CD8-positive, alpha-beta memory T cell (primary cell): Measurements from ENCODE around the gene OCSTAMP. TPM values are rescaled to one million over a fixed set of nuclear protein-coding genes. Genes with fewer than 3 reads are reported as not detected.
A peak's percentile ranks its signal among the peaks of the same experiment; 100 is the strongest.

Source experiments
- CTCF ChIA-PET: fragments of 350-600 bp; sonication (Branson Sonifier 250); formaldehyde crosslinking; loops from one replicate; lab custom pipeline; 2021; ENCODE audit warnings: antibody characterized with exemption; lab: Charles Lee
- POLR2A ChIA-PET: fragments of 350-600 bp; sonication (Branson Sonifier 250); formaldehyde crosslinking; loops from one replicate; lab custom pipeline; 2021; ENCODE audit warnings: antibody characterized with exemption; lab: Charles Lee
- DNase-seq, 5 donors: peaks; one replicate each; pipeline versions ENCODE4 v3.0.0 to v3.0.0-alpha.2; 2020 to 2022; ENCODE audit warnings: mixed read lengths in 1 of 5
- H3K27ac ChIP-seq: one replicate; pipeline ENCODE4 v1.7.0; 2013; ENCODE audit warnings: low read depth, mild to moderate bottlenecking, low read length, moderate library complexity
- H3K27me3 ChIP-seq: 2 replicates; pipeline ENCODE4 v1.7.0; 2013; ENCODE audit warnings: low read length, mild to moderate bottlenecking; ENCODE audit not compliant: insufficient read depth, poor library complexity, severe bottlenecking
- H3K36me3 ChIP-seq: 2 replicates; pipeline ENCODE4 v1.7.0; 2013; ENCODE audit warnings: mild to moderate bottlenecking, low read length, moderate library complexity; ENCODE audit not compliant: insufficient read depth
- H3K4me1 ChIP-seq: 2 replicates; pipeline ENCODE4 v1.7.0; 2013; ENCODE audit warnings: mild to moderate bottlenecking, low read length, moderate library complexity; ENCODE audit not compliant: insufficient read depth
- H3K4me3 ChIP-seq: 2 replicates; pipeline ENCODE4 v1.7.0; 2013; ENCODE audit warnings: mild to moderate bottlenecking, low read length
- H3K9me3 ChIP-seq: 2 replicates; pipeline ENCODE4 v1.7.0; 2013; ENCODE audit warnings: mild to moderate bottlenecking, low read length
- H3K27ac Mint-ChIP-seq, 8 donors: one replicate each; pipeline ENCODE4 v1.8.0; 2020 to 2021; ENCODE audit warnings: mixed read lengths in 8 of 8, mild to moderate bottlenecking in 6 of 8, inconsistent platforms in 3 of 8, moderate library complexity in 3 of 8
- H3K27me3 Mint-ChIP-seq, 2 donors: one replicate each; pipeline ENCODE4 v1.8.0; 2020 to 2021; ENCODE audit warnings: mixed read lengths in 2 of 2, mild to moderate bottlenecking in 1 of 2, moderate library complexity in 1 of 2
- H3K36me3 Mint-ChIP-seq, 3 donors: one replicate each; pipeline ENCODE4 v1.8.0; 2020 to 2021; ENCODE audit warnings: mixed read lengths in 3 of 3, inconsistent platforms in 1 of 3, mild to moderate bottlenecking in 1 of 3
- H3K4me1 Mint-ChIP-seq, 3 donors: one replicate each; pipeline ENCODE4 v1.8.0; 2020 to 2021; ENCODE audit warnings: mixed read lengths in 3 of 3, inconsistent platforms in 1 of 3, mild to moderate bottlenecking in 1 of 3
- H3K4me3 Mint-ChIP-seq, 7 donors: one replicate each; pipeline ENCODE4 v1.8.0; 2020 to 2021; ENCODE audit warnings: mixed read lengths in 7 of 7, mild to moderate bottlenecking in 6 of 7, moderate library complexity in 4 of 7, inconsistent platforms in 2 of 7
- H3K9me3 Mint-ChIP-seq, 5 donors: one replicate each; pipeline ENCODE4 v1.8.0; 2020 to 2022; ENCODE audit warnings: mixed read lengths in 5 of 5, mild to moderate bottlenecking in 3 of 5, moderate library complexity in 2 of 5, inconsistent platforms in 1 of 5
- polyA plus RNA-seq: library from polyadenylated mRNA; unstranded; fragments of 300-500 nt; fragmentation: Illumina TruSeq; gene quantifications from one replicate; pipeline ENCODE4 v1.2.3, GENCODE V29; 2021
- total RNA-seq, 2 experiments: library from RNA; stranded (reverse); gene quantifications; one replicate each; pipeline ENCODE4 v1.2.3, GENCODE V29; 2021

The OCSTAMP gene
- total and polyA plus RNA-seq, 3 experiments from 2014 or later = not detected

DNA sequence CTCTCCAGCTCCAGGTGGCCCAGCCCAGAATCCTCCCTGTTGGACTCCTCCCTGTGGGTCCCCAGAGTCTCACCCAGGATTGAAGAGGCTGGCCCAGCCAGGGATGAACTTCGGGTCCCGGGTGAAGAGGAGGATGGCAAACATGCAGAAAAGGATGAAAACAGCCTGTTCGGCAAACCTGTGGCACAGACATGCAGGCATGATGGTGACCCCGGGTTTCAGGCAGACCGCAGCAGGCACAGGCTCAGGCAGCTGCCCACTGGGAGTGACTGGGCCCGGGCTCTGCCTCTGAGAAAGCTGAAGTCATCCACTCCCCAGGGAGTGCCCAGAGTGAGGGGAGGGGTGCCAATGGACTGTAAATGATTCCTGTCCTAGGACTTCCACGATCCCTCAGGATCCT is 37.5 kb upstream of the OCSTAMP start:
- Mint-ChIP-seq H3K27me3 (peaks cover 3 to 9% of the 10 kb centered on the region in 2 donors), H3K27ac (no peak overlapping the region), H3K4me3 (no peak overlapping the region), H3K36me3 (no peaks in the 10 kb centered on the region), H3K9me3 (no peaks in the 10 kb centered on the region), H3K4me1 (peaks cover 6 to 8% (median 7%) of the 10 kb centered on the region in 3 donors)
- Histone ChIP-seq H3K9me3 (no peaks in the 10 kb centered on the region), H3K27me3 (no peaks in the 10 kb centered on the region), H3K4me1 (no peaks in the 10 kb centered on the region), H3K27ac (no peak overlapping the region), H3K4me3 (no peak overlapping the region), H3K36me3 (no peaks in the 10 kb centered on the region)
- ChIA-PET POLR2A (no interaction called here), CTCF (no interaction called here)
- DNase-seq = no peak

DNA sequence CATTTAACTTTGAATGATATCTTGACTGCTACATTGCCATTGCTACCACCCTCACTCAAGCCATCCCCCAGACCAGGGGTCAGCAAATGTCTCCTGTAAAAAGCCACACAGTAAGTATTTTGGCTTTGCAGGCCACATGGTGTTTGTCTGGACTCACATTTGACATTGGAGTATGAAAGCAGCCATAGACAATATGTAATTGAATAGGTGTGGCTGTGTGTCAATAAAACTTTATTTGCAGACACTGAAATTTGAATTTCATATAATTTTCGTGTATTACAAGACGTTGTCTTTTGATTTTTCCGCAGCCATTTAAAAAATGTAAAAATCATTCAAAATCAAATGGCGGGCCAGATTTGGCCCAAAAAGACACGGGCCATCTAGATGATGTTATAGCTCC is 36.3 kb upstream of the OCSTAMP start:
- CTCF ChIA-PET = no interaction called here
- no peaks in the 10 kb centered on the region for H3K4me1 ChIP-seq
- Mint-ChIP-seq H3K9me3 (no peaks in the 10 kb centered on the region), H3K36me3 (peaks cover 0 to under 1% (median 0%) of the 10 kb centered on the region in 3 donors), H3K27me3 (peaks cover 0 to 9% of the 10 kb centered on the region in 2 donors), H3K4me1 (peaks cover 6 to 8% (median 7%) of the 10 kb centered on the region in 3 donors), H3K4me3 (no peak overlapping the region), H3K27ac (no peak overlapping the region)
- no peaks in the 10 kb centered on the region for H3K36me3 ChIP-seq
- POLR2A ChIA-PET = no interaction called here
- H3K4me3 ChIP-seq = no peak overlapping the region
- H3K27ac ChIP-seq = no peak overlapping the region
- no peak for DNase-seq
- no peaks in the 10 kb centered on the region for H3K27me3 ChIP-seq
- H3K9me3 ChIP-seq = no peaks in the 10 kb centered on the region

- Histone ChIP-seq H3K4me1 (no peaks in the 10 kb centered on the region), H3K27me3 (no peaks in the 10 kb centered on the region), H3K36me3 (no peaks in the 10 kb centered on the region), H3K9me3 (no peaks in the 10 kb centered on the region), H3K4me3 (no peak overlapping the region), H3K27ac (no peak overlapping the region)
- H3K36me3 Mint-ChIP-seq = peaks cover 0 to 5% (median 0%) of the 10 kb centered on the region in 3 donors
- no peak overlapping the region for H3K27ac Mint-ChIP-seq
- DNase-seq = no peak
- no peak overlapping the region for H3K4me3 Mint-ChIP-seq
- no peaks in the 10 kb centered on the region for H3K9me3 Mint-ChIP-seq
- H3K27me3 Mint-ChIP-seq = peaks cover 7 to 9% of the 10 kb centered on the region in 2 donors
- ChIA-PET POLR2A (no interaction called here), CTCF (no interaction called here)
- peaks cover 6 to 7% (median 6%) of the 10 kb centered on the region in 3 donors for H3K4me1 Mint-ChIP-seq
Measured at GRCh38 chr20:46584508-46584907, 34.1 kb upstream of the OCSTAMP start.

DNA sequence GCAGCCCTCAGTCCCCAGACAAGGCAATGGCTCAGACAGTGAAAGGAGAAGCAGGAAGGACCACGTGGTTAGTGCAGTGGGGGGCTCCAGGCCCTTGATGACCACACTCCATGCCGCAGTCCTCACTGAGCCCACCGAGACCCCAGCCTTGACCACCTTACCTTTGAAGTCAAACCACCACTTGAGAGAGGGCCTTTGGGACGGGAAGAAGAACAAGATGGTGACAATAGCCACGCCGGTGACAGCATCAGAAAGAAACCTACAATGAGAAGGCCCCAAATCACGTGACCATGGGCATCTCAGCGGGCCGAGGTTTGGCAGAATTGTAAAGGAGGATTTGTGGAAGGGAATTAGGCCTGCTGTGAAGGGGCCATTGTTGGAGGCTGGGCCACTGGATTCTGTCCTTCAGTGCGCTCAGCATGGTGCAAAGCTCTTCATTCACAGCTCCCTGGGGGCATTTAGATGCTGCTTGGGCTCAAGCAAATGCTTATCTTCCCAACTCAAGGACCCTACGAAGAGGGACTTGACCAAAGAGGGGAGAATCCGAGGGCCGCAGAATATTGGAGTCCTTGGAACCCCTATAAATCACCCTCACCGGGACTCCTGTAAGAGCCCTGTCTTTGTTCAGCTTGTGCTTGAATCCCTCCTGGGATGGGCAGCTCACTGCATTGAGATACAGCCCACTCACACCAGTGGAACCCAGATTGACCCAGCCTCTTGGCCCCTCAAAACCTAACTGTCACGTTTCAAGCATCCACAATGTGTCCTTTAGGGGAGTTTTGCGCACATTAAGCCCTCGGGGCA is 33.2 kb upstream of the OCSTAMP start:
- no peak overlapping the region for H3K27ac Mint-ChIP-seq
- Histone ChIP-seq H3K36me3 (no peaks in the 10 kb centered on the region), H3K4me3 (no peak overlapping the region), H3K27ac (no peak overlapping the region), H3K4me1 (no peaks in the 10 kb centered on the region), H3K9me3 (no peaks in the 10 kb centered on the region), H3K27me3 (no peaks in the 10 kb centered on the region)
- peaks cover 0 to 5% (median 0%) of the 10 kb centered on the region in 3 donors for H3K36me3 Mint-ChIP-seq
- POLR2A ChIA-PET = no interaction called here
- CTCF ChIA-PET = no interaction called here
- DNase-seq = no peak
- H3K9me3 Mint-ChIP-seq = no peaks in the 10 kb centered on the region
- H3K4me1 Mint-ChIP-seq = no peaks in the 10 kb centered on the region
- H3K27me3 Mint-ChIP-seq = peaks cover 7 to 13% of the 10 kb centered on the region in 2 donors
- H3K4me3 Mint-ChIP-seq = no peak overlapping the region

DNA sequence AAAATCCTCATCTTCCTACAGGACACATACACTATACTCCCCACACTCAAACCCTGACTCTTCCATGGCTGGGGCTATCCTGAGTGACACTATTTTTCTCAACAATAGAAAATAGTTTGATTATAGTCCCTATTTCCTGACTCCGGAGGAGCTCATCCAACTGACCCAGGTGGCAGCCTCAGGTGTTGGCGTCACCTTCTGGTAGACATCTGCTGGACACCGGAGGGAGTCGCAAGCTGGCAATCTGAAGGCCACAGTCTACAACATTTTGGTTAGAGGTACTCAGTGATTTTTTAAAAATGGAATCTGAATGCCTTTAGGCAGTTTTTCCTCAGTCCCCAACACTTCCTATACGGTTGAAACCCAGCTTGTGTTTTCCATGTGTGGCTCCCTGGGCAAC is 32.2 kb upstream of the OCSTAMP start:
- no peaks in the 10 kb centered on the region for H3K36me3 ChIP-seq
- H3K27me3 ChIP-seq = no peaks in the 10 kb centered on the region
- no peak overlapping the region for H3K27ac Mint-ChIP-seq
- no peaks in the 10 kb centered on the region for H3K4me1 ChIP-seq
- no peak overlapping the region for H3K4me3 ChIP-seq
- no peaks in the 10 kb centered on the region for H3K9me3 Mint-ChIP-seq
- H3K9me3 ChIP-seq = no peaks in the 10 kb centered on the region
- ChIA-PET CTCF (interaction anchor here (1.2 kb wide), 1 partner anchor 16 kb away, joined by 3 read pairs; no protein-coding TSS in a partner anchor), POLR2A (no interaction called here)
- H3K4me1 Mint-ChIP-seq = no peaks in the 10 kb centered on the region
- peaks cover 7 to 13% of the 10 kb centered on the region in 2 donors for H3K27me3 Mint-ChIP-seq
- H3K36me3 Mint-ChIP-seq = peaks cover 0 to 5% (median 0%) of the 10 kb centered on the region in 3 donors
- H3K4me3 Mint-ChIP-seq = no peak overlapping the region
- no peak for DNase-seq
- H3K27ac ChIP-seq = no peak overlapping the region

- Mint-ChIP-seq H3K4me1 (no peaks in the 10 kb centered on the region), H3K27me3 (peaks cover 13 to 14% of the 10 kb centered on the region in 2 donors), H3K9me3 (no peaks in the 10 kb centered on the region), H3K36me3 (peaks cover 0 to 5% (median 0%) of the 10 kb centered on the region in 3 donors), H3K4me3 (no peak overlapping the region), H3K27ac (peak overlapping the region in 1 of 8 donors; percentile 29)
- ChIA-PET POLR2A (no interaction called here), CTCF (interaction anchor here (1.2 kb wide), 1 partner anchor 14 kb away, joined by 3 read pairs; no protein-coding TSS in a partner anchor)
- Histone ChIP-seq H3K4me3 (no peak overlapping the region), H3K9me3 (no peaks in the 10 kb centered on the region), H3K4me1 (no peaks in the 10 kb centered on the region), H3K27me3 (no peaks in the 10 kb centered on the region), H3K36me3 (no peaks in the 10 kb centered on the region), H3K27ac (no peak overlapping the region)
- no peak for DNase-seq
Measured at GRCh38 chr20:46581391-46581790, 30.9 kb upstream of the OCSTAMP start.

DNA sequence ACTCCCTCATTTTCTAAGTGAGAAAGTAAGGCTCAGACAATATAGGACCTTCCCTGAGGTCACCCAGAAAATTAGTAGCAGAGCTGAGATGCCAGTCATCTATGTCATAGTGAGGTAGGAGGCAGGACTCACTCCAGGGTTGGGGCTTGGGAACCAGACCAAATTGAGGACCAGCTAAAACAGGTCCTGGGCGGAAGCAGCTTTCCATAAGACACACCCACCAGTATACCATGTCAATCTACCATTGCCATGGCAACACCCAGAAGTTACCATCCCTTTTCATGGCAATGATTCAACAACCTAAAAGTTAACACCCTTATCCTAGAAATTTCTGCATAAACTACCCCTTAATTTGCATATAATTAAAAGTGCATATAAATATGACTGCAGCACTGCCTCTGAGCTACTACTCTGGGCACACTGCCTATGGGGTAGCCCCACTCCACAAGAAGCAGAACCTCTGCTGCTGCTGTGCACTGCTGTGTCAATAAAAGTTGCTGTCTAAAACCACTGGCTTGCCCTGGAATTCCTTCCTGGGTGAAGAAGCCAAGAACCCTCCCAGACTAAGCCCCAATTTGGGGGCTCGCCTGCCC is 30.3 kb upstream of the OCSTAMP start:
- Histone ChIP-seq H3K9me3 (no peaks in the 10 kb centered on the region), H3K4me3 (no peak overlapping the region), H3K4me1 (no peaks in the 10 kb centered on the region), H3K27me3 (no peaks in the 10 kb centered on the region), H3K36me3 (no peaks in the 10 kb centered on the region), H3K27ac (no peak overlapping the region)
- CTCF ChIA-PET = no interaction called here
- Mint-ChIP-seq H3K4me3 (no peak overlapping the region), H3K9me3 (no peaks in the 10 kb centered on the region), H3K27ac (peak overlapping the region in 1 of 8 donors; percentile 15), H3K27me3 (peaks cover 14 to 16% of the 10 kb centered on the region in 2 donors), H3K36me3 (peaks cover 0 to 5% (median 0%) of the 10 kb centered on the region in 3 donors), H3K4me1 (no peaks in the 10 kb centered on the region)
- DNase-seq = no peak
- POLR2A ChIA-PET = no interaction called here

DNA sequence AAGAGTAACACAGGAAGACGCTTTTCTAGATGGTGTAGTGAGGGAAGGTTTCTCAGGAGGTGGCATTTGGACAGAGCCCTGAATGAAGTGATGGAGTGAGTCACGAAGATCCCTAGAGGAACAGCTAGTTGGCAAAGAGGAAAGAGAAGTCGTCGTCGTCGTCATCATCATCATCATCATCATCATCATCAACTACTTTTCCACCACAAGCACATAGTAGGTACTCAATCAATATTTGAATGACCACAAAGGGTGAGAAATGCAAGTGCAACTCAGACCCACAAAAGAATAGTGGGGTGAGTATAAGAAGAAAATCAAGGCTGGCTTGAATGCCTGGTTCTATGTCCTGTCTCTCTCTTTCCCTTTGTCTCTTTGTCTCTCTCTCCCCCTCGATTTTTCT is 28.3 kb upstream of the OCSTAMP start:
- Histone ChIP-seq H3K4me1 (no peaks in the 10 kb centered on the region), H3K27ac (no peak overlapping the region), H3K27me3 (no peaks in the 10 kb centered on the region), H3K4me3 (no peak overlapping the region), H3K9me3 (no peaks in the 10 kb centered on the region), H3K36me3 (no peaks in the 10 kb centered on the region)
- DNase-seq = no peak
- Mint-ChIP-seq H3K4me1 (no peaks in the 10 kb centered on the region), H3K36me3 (peaks cover 0 to 5% (median 0%) of the 10 kb centered on the region in 3 donors), H3K27me3 (peaks cover 14% of the 10 kb centered on the region in 2 donors), H3K4me3 (no peak overlapping the region), H3K27ac (no peak overlapping the region), H3K9me3 (no peaks in the 10 kb centered on the region)
- ChIA-PET CTCF (no interaction called here), POLR2A (no interaction called here)
